ENCODE data around the gene SLC22A23. TPM values are rescaled to one million over a fixed set of nuclear protein-coding genes. Genes with fewer than 3 reads are reported as not detected.

The SLC22A23 gene
- total RNA-seq, 1 donor from 2014 or later, result 4.0 TPM

- DNase-seq (ENCODE audit: low read depth, low spot score), result no peak
These were observed 85.5 kb downstream of the SLC22A23 start for GRCh38 chr6:3371222-3371949.

- no peak for DNase-seq (ENCODE audit: low read depth, low spot score)
These were observed 86.3 kb downstream of the SLC22A23 start for GRCh38 chr6:3370361-3371221.

GRCh38 chr6:3369985-3370360 lies 86.9 kb downstream of the SLC22A23 start:
- DNase-seq (ENCODE audit: low read depth, low spot score), result no peak

- no peak for DNase-seq (ENCODE audit: low read depth, low spot score)
These were observed 88.2 kb downstream of the SLC22A23 start for GRCh38 chr6:3368685-3369084.

GRCh38 chr6:3367630-3368029 lies 89.2 kb downstream of the SLC22A23 start:
- DNase-seq (ENCODE audit: low read depth, low spot score), result no peak

GRCh38 chr6:3366596-3367413 lies 90.0 kb downstream of the SLC22A23 start:
- DNase-seq (ENCODE audit: low read depth, low spot score), result no peak

- DNase-seq (ENCODE audit: low read depth, low spot score), result no peak
These were observed 92.5 kb downstream of the SLC22A23 start for GRCh38 chr6:3364391-3364790.

GRCh38 chr6:3363296-3364025 lies 93.4 kb downstream of the SLC22A23 start:
- no peak for DNase-seq (ENCODE audit: low read depth, low spot score)

- DNase-seq (ENCODE audit: low read depth, low spot score), result no peak
These were observed 95.4 kb downstream of the SLC22A23 start for GRCh38 chr6:3361312-3362037.

- no peak for DNase-seq (ENCODE audit: low read depth, low spot score)
These were observed 96.2 kb downstream of the SLC22A23 start for GRCh38 chr6:3360727-3361045.

- no peak for DNase-seq (ENCODE audit: low read depth, low spot score)
These were observed 96.7 kb downstream of the SLC22A23 start for GRCh38 chr6:3359973-3360726.

- DNase-seq (ENCODE audit: low read depth, low spot score), result no peak
These were observed 97.6 kb downstream of the SLC22A23 start for GRCh38 chr6:3359101-3359752.

GRCh38 chr6:3358413-3359100 lies 98.3 kb downstream of the SLC22A23 start:
- no peak for DNase-seq (ENCODE audit: low read depth, low spot score)

- DNase-seq (ENCODE audit: low read depth, low spot score), result no peak
These were observed 99.2 kb downstream of the SLC22A23 start for GRCh38 chr6:3357678-3358077.

- no peak for DNase-seq (ENCODE audit: low read depth, low spot score)
These were observed 99.9 kb downstream of the SLC22A23 start for GRCh38 chr6:3356824-3357420.

GRCh38 chr6:3356056-3356823 lies 100.6 kb downstream of the SLC22A23 start:
- DNase-seq (ENCODE audit: low read depth, low spot score), result peak; percentile 11

- peak; percentile 3 for DNase-seq (ENCODE audit: low read depth, low spot score)
These were observed 101.3 kb downstream of the SLC22A23 start for GRCh38 chr6:3355358-3356055.

Measured in pulmonary artery endothelial cell (primary cell).